GM12878 (cell line): Measurements from ENCODE around the gene SLX9. TPM values are rescaled to one million over a fixed set of nuclear protein-coding genes. Genes with fewer than 3 reads are reported as not detected.

Experiments
- ASH2L ChIP-seq: fragments of 300-600, 200-600 bp; sonication (generic); IDR thresholded peaks from 2 replicates; pipeline ENCODE4 v1.6.1; 2017; ENCODE audit warnings: low read depth, mild to moderate bottlenecking, borderline replicate concordance
- EGR1 ChIP-seq, 2 experiments: IDR thresholded peaks; 1 replicate in 1 of 2; 2 replicates in 1 of 2; pipeline ENCODE4 v1.6.1; 2011 to 2012; ENCODE audit warnings: low read depth in 2 of 2, low read length in 2 of 2, borderline replicate concordance in 1 of 2, mild to moderate bottlenecking in 1 of 2, moderate library complexity in 1 of 2
- HDAC2 ChIP-seq: fragments of 200-600 bp; sonication (generic); IDR thresholded peaks from 2 replicates; pipeline ENCODE4 v1.6.1; 2017
- SREBF1 ChIP-seq: IDR thresholded peaks from 2 replicates; pipeline ENCODE4 v1.6.1; 2012; ENCODE audit warnings: mild to moderate bottlenecking, low read length
- SUZ12 ChIP-seq: fragments of 200-600 bp; sonication (generic); IDR thresholded peaks from one replicate; pipeline ENCODE4 v1.6.1; 2018; ENCODE audit warnings: antibody characterized with exemption, mild to moderate bottlenecking; ENCODE audit not compliant: unreplicated experiment
- polyA plus RNA-seq, 11 experiments: library from polyadenylated mRNA; depleted of rRNA in 4 of 11; unstranded in 6 of 11; stranded (reverse) in 5 of 11; fragments of >200 nt; fragmentation: Nextera tagmentation in 4 of 11; fragmentation: Illumina TruSeq in 1 of 11; extraction: Ambion mirVana in 4 of 11; extraction: Trizol in 1 of 11; gene quantifications; 1 replicate in 1 of 11; 2 replicates in 10 of 11; pipeline versions ENCODE4 v1.2.1 to v1.2.3, GENCODE V29; 2011 to 2016; ENCODE audit warnings: inconsistent platforms in 2 of 11, missing spikeins in 2 of 11, low read depth in 1 of 11
- total RNA-seq, 4 experiments: library from RNA; depleted of rRNA in 3 of 4; stranded (reverse); fragments of >200 nt in 3 of 4; fragmentation: Illumina TruSeq in 1 of 4; extraction: Trizol in 1 of 4; gene quantifications; 2 replicates each; pipeline versions ENCODE4 v1.2.1 to v1.2.3, GENCODE V29; 2013 to 2021
- TF ChIP-seq, protein P1 (sequence below): fragments of 450-650 bp; IDR thresholded peaks from 2 replicates; pipeline ENCODE4 v1.6.1; 2017; ENCODE audit warnings: mild to moderate bottlenecking, low read depth, inconsistent platforms; ENCODE audit not compliant: poor library complexity, severe bottlenecking
- TF ChIP-seq, protein P2 (sequence below): IDR thresholded peaks from 2 replicates; pipeline ENCODE4 v1.6.1; 2011; ENCODE audit warnings: low read depth, low read length, improper control_type of control experiment, borderline replicate concordance
- TF ChIP-seq, protein P3 (sequence below): IDR thresholded peaks from 2 replicates; pipeline ENCODE4 v1.6.1; 2011; ENCODE audit warnings: borderline replicate concordance, low read depth, mild to moderate bottlenecking, moderate library complexity, low read length; ENCODE audit not compliant: insufficient read depth, poor library complexity, severe bottlenecking
- TF ChIP-seq, protein P4 (sequence below): fragments of 150-350 bp; IDR thresholded peaks from 2 replicates; pipeline ENCODE4 v1.6.1; 2014; ENCODE audit warnings: mild to moderate bottlenecking, low read depth, low read length

The SLX9 gene
- total and polyA plus RNA-seq, 10 of the 15 experiments (the other 5 are each of a cell fraction or from before 2014, with no cell fraction given) = 0.69 to 81.3 (median 33.9) TPM

DNA sequence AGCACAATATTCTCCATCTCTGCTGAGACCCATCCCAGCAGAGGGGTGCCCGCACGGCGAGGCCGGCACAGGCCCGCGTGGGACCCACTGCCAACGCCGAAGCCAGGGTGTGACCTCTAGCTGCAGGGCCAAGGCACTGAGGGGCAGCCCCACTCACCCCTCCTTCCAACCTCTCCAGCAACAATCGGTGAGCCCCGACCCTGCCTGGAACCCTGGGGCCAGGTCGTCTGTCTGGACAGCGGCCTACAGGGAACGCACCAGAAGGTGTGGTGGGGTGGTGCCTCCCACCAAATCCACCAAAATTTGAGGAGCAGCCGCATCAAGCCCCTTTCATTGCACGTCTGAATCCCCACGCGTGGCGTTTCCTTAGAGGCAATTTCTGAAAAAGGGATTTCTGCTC is 71.6 kb downstream of the SLX9 start (continued):
- TF ChIP-seq, protein P1, sequence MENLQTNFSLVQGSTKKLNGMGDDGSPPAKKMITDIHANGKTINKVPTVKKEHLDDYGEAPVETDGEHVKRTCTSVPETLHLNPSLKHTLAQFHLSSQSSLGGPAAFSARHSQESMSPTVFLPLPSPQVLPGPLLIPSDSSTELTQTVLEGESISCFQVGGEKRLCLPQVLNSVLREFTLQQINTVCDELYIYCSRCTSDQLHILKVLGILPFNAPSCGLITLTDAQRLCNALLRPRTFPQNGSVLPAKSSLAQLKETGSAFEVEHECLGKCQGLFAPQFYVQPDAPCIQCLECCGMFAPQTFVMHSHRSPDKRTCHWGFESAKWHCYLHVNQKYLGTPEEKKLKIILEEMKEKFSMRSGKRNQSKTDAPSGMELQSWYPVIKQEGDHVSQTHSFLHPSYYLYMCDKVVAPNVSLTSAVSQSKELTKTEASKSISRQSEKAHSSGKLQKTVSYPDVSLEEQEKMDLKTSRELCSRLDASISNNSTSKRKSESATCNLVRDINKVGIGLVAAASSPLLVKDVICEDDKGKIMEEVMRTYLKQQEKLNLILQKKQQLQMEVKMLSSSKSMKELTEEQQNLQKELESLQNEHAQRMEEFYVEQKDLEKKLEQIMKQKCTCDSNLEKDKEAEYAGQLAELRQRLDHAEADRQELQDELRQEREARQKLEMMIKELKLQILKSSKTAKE = no peak
- TF ChIP-seq EGR1 (IDR thresholded peaks at IDR 0.05; ENCODE audit: borderline replicate concordance in 1 of 2, low read depth in 2 of 2, low read length in 2 of 2) (no peak), SUZ12 (no peak), SREBF1 (no peak), ASH2L (no peak), HDAC2 (no peak)
- TF ChIP-seq, protein P2, sequence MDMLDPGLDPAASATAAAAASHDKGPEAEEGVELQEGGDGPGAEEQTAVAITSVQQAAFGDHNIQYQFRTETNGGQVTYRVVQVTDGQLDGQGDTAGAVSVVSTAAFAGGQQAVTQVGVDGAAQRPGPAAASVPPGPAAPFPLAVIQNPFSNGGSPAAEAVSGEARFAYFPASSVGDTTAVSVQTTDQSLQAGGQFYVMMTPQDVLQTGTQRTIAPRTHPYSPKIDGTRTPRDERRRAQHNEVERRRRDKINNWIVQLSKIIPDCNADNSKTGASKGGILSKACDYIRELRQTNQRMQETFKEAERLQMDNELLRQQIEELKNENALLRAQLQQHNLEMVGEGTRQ = no peak
- TF ChIP-seq, protein P3, sequence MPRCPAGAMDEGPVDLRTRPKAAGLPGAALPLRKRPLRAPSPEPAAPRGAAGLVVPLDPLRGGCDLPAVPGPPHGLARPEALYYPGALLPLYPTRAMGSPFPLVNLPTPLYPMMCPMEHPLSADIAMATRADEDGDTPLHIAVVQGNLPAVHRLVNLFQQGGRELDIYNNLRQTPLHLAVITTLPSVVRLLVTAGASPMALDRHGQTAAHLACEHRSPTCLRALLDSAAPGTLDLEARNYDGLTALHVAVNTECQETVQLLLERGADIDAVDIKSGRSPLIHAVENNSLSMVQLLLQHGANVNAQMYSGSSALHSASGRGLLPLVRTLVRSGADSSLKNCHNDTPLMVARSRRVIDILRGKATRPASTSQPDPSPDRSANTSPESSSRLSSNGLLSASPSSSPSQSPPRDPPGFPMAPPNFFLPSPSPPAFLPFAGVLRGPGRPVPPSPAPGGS = no peak
- TF ChIP-seq, protein P4, sequence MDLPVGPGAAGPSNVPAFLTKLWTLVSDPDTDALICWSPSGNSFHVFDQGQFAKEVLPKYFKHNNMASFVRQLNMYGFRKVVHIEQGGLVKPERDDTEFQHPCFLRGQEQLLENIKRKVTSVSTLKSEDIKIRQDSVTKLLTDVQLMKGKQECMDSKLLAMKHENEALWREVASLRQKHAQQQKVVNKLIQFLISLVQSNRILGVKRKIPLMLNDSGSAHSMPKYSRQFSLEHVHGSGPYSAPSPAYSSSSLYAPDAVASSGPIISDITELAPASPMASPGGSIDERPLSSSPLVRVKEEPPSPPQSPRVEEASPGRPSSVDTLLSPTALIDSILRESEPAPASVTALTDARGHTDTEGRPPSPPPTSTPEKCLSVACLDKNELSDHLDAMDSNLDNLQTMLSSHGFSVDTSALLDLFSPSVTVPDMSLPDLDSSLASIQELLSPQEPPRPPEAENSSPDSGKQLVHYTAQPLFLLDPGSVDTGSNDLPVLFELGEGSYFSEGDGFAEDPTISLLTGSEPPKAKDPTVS = no peak
- TF ChIP-seq, all 136 proteins: peak for 0
